ENCODE results near the gene ZNF608. TPM values are rescaled to one million over a fixed set of nuclear protein-coding genes. Genes with fewer than 3 reads are reported as not detected.

The ZNF608 gene
- total RNA-seq, 1 donor from 2014 or later: 35.0 TPM

DNA sequence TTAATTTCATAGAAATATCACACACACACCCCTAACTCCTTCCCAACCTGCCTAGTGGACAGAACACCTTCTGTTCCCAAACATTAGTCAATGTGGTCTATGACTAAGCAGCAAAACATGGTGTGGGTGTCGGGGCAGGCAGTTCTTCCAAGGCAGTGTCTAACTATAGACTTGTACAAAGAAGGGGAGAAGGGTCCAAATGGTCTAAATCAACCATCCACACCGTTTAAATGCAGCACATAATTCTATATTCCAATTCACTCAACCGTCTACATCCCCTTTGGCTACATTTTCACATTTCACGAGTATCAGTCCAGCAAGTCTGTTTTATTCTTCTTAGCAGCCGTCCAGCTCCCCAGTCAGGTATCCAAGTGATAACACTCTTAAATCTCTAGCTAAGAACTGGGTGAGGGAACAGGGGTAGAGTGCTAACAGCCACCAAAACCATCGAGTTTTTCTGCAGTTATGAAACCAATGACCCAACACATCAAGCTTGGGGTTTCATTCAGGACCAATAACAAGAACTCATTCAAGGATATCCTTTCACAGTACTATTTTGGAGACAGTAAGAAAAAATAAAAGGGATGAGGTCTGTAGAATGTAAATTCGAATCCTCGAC lies 3.3 kb downstream of the ZNF608 start:
- Mint-ChIP-seq H3K4me1 (peaks cover 22% of the 10 kb centered on the region), H3K9me3 (no peaks in the 10 kb centered on the region), H3K4me3 (no peak overlapping the region), H3K27me3 (ENCODE audit: low read depth) (no peaks in the 10 kb centered on the region), H3K36me3 (no peaks in the 10 kb centered on the region), H3K27ac (no peak overlapping the region)
- DNase-seq (ENCODE audit: low spot score in 2 of 2, unreplicated experiment in 2 of 2): no peak
- TF ChIP-seq, protein P1, sequence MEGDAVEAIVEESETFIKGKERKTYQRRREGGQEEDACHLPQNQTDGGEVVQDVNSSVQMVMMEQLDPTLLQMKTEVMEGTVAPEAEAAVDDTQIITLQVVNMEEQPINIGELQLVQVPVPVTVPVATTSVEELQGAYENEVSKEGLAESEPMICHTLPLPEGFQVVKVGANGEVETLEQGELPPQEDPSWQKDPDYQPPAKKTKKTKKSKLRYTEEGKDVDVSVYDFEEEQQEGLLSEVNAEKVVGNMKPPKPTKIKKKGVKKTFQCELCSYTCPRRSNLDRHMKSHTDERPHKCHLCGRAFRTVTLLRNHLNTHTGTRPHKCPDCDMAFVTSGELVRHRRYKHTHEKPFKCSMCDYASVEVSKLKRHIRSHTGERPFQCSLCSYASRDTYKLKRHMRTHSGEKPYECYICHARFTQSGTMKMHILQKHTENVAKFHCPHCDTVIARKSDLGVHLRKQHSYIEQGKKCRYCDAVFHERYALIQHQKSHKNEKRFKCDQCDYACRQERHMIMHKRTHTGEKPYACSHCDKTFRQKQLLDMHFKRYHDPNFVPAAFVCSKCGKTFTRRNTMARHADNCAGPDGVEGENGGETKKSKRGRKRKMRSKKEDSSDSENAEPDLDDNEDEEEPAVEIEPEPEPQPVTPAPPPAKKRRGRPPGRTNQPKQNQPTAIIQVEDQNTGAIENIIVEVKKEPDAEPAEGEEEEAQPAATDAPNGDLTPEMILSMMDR (IDR thresholded peaks at IDR 0.05; ENCODE audit: unreplicated experiment): no peak

DNA sequence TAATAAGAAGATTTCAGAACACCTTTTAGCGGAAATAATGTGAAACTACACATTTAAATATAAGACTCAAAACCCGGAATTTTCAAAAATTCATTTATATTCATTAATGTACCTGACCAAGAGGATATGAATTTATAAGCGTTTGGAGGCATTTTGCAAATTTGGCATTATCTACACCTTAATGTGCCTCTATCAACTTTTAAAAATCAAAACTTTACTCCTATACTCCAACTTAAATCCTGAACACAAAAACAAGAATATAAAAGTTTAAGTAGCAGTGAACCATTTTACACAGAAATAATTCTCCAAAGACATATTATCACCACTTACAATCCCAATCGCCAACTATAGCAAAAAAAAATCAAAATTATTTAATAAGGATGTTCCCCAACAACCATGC lies 3.9 kb downstream of the ZNF608 start:
- Mint-ChIP-seq H3K9me3 (no peaks in the 10 kb centered on the region), H3K27ac (no peak overlapping the region), H3K4me1 (peaks cover 28% of the 10 kb centered on the region), H3K36me3 (no peaks in the 10 kb centered on the region), H3K27me3 (ENCODE audit: low read depth) (no peaks in the 10 kb centered on the region), H3K4me3 (no peak overlapping the region)
- TF ChIP-seq, protein P1 (IDR thresholded peaks at IDR 0.05; ENCODE audit: unreplicated experiment): no peak
- no peak for DNase-seq (ENCODE audit: low spot score in 2 of 2, unreplicated experiment in 2 of 2)

DNA sequence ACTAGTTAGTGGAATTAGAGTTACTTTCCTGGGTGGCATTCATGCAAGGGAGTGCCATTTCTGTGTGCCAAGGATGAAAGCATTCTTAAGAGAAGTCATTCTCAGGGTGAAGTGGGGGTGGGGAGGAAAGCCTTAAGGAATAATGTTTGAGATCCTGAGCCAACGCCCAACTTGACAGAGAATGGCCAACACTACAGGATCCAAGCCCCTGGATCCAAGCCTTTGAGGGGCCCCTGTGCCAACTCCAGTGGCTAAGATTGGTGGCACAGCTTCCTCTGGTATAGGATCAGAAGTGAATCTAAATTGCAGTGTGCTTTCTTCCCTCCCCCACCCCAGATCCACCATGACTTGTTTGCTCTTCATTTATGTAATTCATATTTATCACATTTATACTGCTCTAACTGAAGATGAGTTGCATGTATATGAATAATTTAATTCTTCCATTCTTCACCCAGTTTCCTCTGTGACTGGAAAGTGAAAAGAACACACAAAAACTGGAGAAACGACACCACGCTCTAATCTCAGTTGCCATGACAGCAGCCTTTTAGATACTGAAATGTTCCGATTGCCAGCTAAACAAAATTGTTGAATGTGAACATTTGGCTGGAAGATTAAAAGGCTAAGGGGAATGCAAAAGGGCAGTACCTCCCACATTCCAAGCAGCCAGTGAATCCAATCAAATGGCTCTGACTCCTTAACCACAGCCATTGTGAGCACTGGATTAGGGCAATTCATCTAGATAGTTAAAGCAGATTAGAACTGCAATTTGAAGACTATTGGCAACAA lies 4.5 kb downstream of the ZNF608 start:
- TF ChIP-seq, protein P1 (IDR thresholded peaks at IDR 0.05; ENCODE audit: unreplicated experiment): no peak
- Mint-ChIP-seq H3K9me3 (no peaks in the 10 kb centered on the region), H3K4me3 (no peak overlapping the region), H3K27ac (no peak overlapping the region), H3K27me3 (ENCODE audit: low read depth) (no peaks in the 10 kb centered on the region), H3K4me1 (peaks cover 32% of the 10 kb centered on the region), H3K36me3 (no peaks in the 10 kb centered on the region)
- no peak for DNase-seq (ENCODE audit: low spot score in 2 of 2, unreplicated experiment in 2 of 2)

DNA sequence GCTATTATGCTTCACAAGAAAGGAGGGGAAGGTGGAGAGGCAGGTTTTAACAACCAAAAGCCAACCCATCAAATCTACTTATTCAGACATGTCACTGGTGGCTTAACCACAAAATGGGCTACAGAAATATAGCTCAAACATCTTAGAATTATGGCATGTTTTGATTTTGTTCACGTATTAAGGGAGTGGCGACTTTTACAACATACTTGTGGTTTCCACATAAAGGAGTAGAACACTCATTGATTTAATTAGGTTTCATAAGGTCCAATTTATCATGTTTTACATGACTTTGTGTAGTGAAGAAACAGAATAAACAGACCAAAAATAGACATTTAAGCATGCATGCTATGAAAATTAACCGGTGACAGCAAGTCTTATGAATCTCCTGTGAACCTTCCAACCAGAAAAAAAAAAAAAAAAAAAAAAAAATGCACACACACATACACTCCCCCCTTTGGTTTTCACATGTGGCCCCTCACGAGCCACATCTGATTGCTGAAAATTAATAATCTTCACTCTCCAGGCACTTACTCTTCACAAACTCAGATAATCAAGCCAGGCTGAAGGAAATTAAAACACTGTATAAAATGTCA lies 5.4 kb downstream of the ZNF608 start:
- no peaks in the 10 kb centered on the region for H3K36me3 Mint-ChIP-seq
- H3K4me1 Mint-ChIP-seq: peaks cover 41% of the 10 kb centered on the region
- H3K27me3 Mint-ChIP-seq (ENCODE audit: low read depth): no peaks in the 10 kb centered on the region
- H3K9me3 Mint-ChIP-seq: no peaks in the 10 kb centered on the region
- no peak for DNase-seq (ENCODE audit: low spot score in 2 of 2, unreplicated experiment in 2 of 2)
- no peak overlapping the region for H3K4me3 Mint-ChIP-seq
- H3K27ac Mint-ChIP-seq: no peak overlapping the region
- TF ChIP-seq, protein P1 (IDR thresholded peaks at IDR 0.05; ENCODE audit: unreplicated experiment): no peak

DNA sequence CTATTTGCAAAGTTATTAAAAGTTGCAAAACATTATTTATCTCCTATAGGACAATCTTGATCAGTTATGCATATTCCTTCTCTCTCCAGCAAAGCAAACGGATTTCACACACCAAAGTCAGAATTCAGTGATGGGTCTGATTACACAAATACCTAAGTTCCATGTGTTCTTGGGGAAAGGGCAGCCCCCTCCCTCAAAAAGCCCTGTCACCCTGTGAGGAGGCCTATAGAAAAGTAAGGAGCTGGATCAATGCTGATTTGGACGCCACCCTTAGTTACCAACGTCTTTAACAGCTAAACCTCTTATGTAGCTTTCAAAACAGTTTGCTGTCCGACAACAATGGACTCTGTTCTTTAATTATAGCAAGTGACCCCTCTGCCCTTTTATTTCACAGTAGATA lies 6.4 kb downstream of the ZNF608 start:
- peak overlapping the region; percentile 0 for H3K4me3 Mint-ChIP-seq
- H3K27ac Mint-ChIP-seq: peak overlapping the region; percentile 0
- H3K27me3 Mint-ChIP-seq (ENCODE audit: low read depth): no peaks in the 10 kb centered on the region
- no peak for DNase-seq (ENCODE audit: low spot score in 2 of 2, unreplicated experiment in 2 of 2)
- no peaks in the 10 kb centered on the region for H3K36me3 Mint-ChIP-seq
- peaks cover 49% of the 10 kb centered on the region for H3K4me1 Mint-ChIP-seq
- TF ChIP-seq, protein P1 (IDR thresholded peaks at IDR 0.05; ENCODE audit: unreplicated experiment): no peak
- no peaks in the 10 kb centered on the region for H3K9me3 Mint-ChIP-seq

All from mesothelial cell of epicardium (in vitro differentiated cells).